Erythroblast (primary cell): ENCODE data around the gene GAK.

ENCODE experiments used
- GATA1 ChIP-seq: IDR thresholded peaks from 2 replicates; pipeline ENCODE4 v1.6.1; 2011; ENCODE audit warnings: low read depth, mild to moderate bottlenecking, control low read depth, low read length, moderate library complexity
- POLR2A ChIP-seq: IDR thresholded peaks from 2 replicates; pipeline ENCODE4 v1.6.1; 2011; ENCODE audit warnings: mild to moderate bottlenecking, low read length

DNA sequence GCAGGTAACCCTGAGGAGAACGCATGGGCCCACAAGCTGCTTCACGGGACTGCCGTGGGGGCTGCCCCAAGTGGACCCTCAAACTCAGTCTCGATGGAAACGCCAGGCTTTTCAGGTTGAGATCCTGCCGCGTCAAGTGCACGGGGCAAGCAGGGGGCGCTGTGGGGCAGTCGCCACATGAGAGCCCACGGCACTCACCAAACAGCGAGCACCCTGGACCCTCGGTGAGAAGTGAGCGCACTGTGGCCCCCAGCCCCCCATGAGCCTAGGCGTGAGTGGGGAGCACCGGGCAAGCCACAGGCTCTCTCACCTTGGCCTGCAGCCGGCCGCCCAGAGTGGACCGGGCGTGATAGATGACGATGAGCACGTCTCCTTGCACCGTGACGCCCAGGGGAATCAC, 55.3 kb downstream of the GAK start:
- TF ChIP-seq POLR2A, result no peak
- TF ChIP-seq GATA1, result no peak
